Esophagus muscularis mucosa (tissue), 4 donors: ENCODE measurements around the gene NXN.

ENCODE experiments used
- EP300 ChIP-seq: sonication (generic); formaldehyde crosslinking; IDR thresholded peaks from one replicate; pipeline ENCODE4 v1.6.1; 2017; ENCODE audit warnings: antibody characterized with exemption
- POLR2A ChIP-seq: fragments of 450-650 bp; IDR thresholded peaks from one replicate; pipeline ENCODE4 v1.6.1; 2017; ENCODE audit warnings: antibody characterized with exemption, moderate library complexity, mild to moderate bottlenecking, low read depth
- TF ChIP-seq, protein P1 (sequence below), 3 experiments: fragments of 200-600 bp in 2 of 3; fragments of 450-650 bp in 1 of 3; sonication (generic) in 2 of 3; IDR thresholded peaks; one replicate each; pipeline ENCODE4 v1.5.1; 2017 to 2019; ENCODE audit warnings: antibody characterized with exemption in 3 of 3, mild to moderate bottlenecking in 2 of 3, moderate library complexity in 1 of 3

DNA sequence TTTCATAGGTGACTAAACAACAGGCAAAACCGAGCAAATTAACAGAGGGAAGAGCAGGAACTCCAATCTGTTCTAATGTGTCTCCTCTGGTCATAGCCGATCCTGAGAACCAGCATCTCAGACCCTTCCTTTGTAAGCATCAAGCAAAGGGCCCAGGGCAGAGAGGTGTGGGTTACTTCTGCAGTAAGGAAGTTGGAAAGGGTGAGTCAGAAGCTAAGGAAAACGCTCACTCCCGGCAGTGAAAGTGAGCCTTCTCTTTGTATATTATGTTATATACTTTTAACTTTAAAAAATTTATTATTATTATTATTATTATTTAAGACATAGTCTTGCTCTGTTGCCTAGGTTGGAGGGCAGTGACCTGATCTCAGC, 119.8 kb downstream of the NXN start:
- TF ChIP-seq, protein P1, sequence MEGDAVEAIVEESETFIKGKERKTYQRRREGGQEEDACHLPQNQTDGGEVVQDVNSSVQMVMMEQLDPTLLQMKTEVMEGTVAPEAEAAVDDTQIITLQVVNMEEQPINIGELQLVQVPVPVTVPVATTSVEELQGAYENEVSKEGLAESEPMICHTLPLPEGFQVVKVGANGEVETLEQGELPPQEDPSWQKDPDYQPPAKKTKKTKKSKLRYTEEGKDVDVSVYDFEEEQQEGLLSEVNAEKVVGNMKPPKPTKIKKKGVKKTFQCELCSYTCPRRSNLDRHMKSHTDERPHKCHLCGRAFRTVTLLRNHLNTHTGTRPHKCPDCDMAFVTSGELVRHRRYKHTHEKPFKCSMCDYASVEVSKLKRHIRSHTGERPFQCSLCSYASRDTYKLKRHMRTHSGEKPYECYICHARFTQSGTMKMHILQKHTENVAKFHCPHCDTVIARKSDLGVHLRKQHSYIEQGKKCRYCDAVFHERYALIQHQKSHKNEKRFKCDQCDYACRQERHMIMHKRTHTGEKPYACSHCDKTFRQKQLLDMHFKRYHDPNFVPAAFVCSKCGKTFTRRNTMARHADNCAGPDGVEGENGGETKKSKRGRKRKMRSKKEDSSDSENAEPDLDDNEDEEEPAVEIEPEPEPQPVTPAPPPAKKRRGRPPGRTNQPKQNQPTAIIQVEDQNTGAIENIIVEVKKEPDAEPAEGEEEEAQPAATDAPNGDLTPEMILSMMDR (IDR thresholded peaks at IDR 0.05) = no peak
- TF ChIP-seq EP300 = no peak
- no peak for TF ChIP-seq POLR2A
